K562 (cell line): ENCODE data around the gene TBL2. TPM values are rescaled to one million over a fixed set of nuclear protein-coding genes. Genes with fewer than 3 reads are reported as not detected.

Experiments
- CC2D1A ChIP-seq: fragments of 450-650 bp; IDR thresholded peaks from 2 replicates; pipeline ENCODE4 v1.6.1; 2017; ENCODE audit warnings: mild to moderate bottlenecking
- EGR1 ChIP-seq: fragments of 450-650 bp; conservative IDR thresholded peaks from 2 replicates; pipeline ENCODE4 v1.6.1; 2017; ENCODE audit warnings: mild to moderate bottlenecking
- ETV1 ChIP-seq: fragments of 450-650 bp; conservative IDR thresholded peaks from 2 replicates; pipeline ENCODE4 v1.6.1; 2016; ENCODE audit warnings: missing genetic modification characterization, control low read depth, low read depth, missing compliant biosample characterization
- GABPB1 ChIP-seq: sonication (generic); formaldehyde crosslinking; IDR thresholded peaks from 2 replicates; pipeline ENCODE4 v1.8.0; 2022; ENCODE audit warnings: mild to moderate bottlenecking, missing genetic modification reagents
- HIVEP1 ChIP-seq: fragments of 250-450 bp; sonication (Bioruptor Pico); IDR thresholded peaks from 2 replicates; pipeline ENCODE4 v1.4.0; 2020; ENCODE audit warnings: mild to moderate bottlenecking
- ILF3 ChIP-seq: fragments of 450-650 bp; IDR thresholded peaks from 2 replicates; pipeline ENCODE4 v1.6.1; 2018; ENCODE audit warnings: antibody characterized with exemption, mild to moderate bottlenecking, moderate library complexity, borderline replicate concordance
- IRF9 ChIP-seq: fragments of 450-650 bp; IDR thresholded peaks from 2 replicates; pipeline ENCODE4 v1.6.1; 2016; ENCODE audit warnings: missing biosample characterization, missing genetic modification characterization
- JUNB ChIP-seq: fragments of 450-650 bp; formaldehyde crosslinking; conservative IDR thresholded peaks from 2 replicates; pipeline ENCODE4 v1.4.0; 2020; ENCODE audit warnings: mild to moderate bottlenecking
- KLF1 ChIP-seq: fragments of 450-650 bp; IDR thresholded peaks from 2 replicates; pipeline ENCODE4 v1.6.1; 2016; ENCODE audit warnings: missing genetic modification characterization, missing compliant biosample characterization
- MTA2 ChIP-seq: fragments of 450-650 bp; IDR thresholded peaks from 2 replicates; pipeline ENCODE4 v1.6.1; 2016; ENCODE audit warnings: low read depth
- NONO ChIP-seq, 2 experiments: fragments of 200-400 bp in 1 of 2; fragments of 450-650 bp in 1 of 2; formaldehyde crosslinking in 1 of 2; IDR thresholded peaks; 2 replicates each; pipeline ENCODE4 v1.6.1; 2017; ENCODE audit warnings: low read depth in 2 of 2, mild to moderate bottlenecking in 2 of 2, moderate library complexity in 2 of 2, low read length in 1 of 2
- RAD21 ChIP-seq, 2 experiments: fragments of 250-450 bp in 1 of 2; fragments of 450-650 bp in 1 of 2; sonication (Bioruptor Pico) in 1 of 2; formaldehyde crosslinking in 1 of 2; IDR thresholded peaks in 1 of 2; conservative IDR thresholded peaks in 1 of 2; 2 replicates each; pipeline versions ENCODE4 v1.4.0 to v1.8.0; 2020 to 2022; ENCODE audit warnings: mild to moderate bottlenecking in 2 of 2, moderate library complexity in 1 of 2
- TAF15 ChIP-seq: fragments of 200-400 bp; formaldehyde crosslinking; IDR thresholded peaks from 2 replicates; pipeline ENCODE4 v1.6.1; 2017; ENCODE audit warnings: mild to moderate bottlenecking, low read depth, low read length, moderate library complexity
- TEAD1 ChIP-seq, 2 experiments: fragments of 450-650 bp in 1 of 2; sonication (generic) in 1 of 2; formaldehyde crosslinking; IDR thresholded peaks; 2 replicates each; pipeline versions ENCODE4 v1.4.0 to v1.8.0; 2020 to 2022; ENCODE audit warnings: mild to moderate bottlenecking in 2 of 2, missing genetic modification reagents in 1 of 2
- TOE1 ChIP-seq, 2 experiments: fragments of 450-650 bp in 1 of 2; sonication (generic) in 1 of 2; formaldehyde crosslinking in 1 of 2; IDR thresholded peaks; 2 replicates each; pipeline versions ENCODE4 v1.7.1 to v1.8.0; 2016 to 2022; ENCODE audit warnings: borderline replicate concordance in 2 of 2, mild to moderate bottlenecking in 2 of 2, antibody characterized with exemption in 1 of 2, inconsistent platforms in 1 of 2, low read depth in 1 of 2, missing genetic modification reagents in 1 of 2, moderate library complexity in 1 of 2
- WHSC1 ChIP-seq: IDR thresholded peaks from one replicate; pipeline ENCODE4 v1.6.1; 2012; ENCODE audit warnings: low read length, control low read depth, inconsistent platforms
- ZFPM2 ChIP-seq: fragments of 250-450 bp; sonication (Bioruptor Pico); IDR thresholded peaks from 2 replicates; pipeline ENCODE4 v1.5.1; 2022; ENCODE audit warnings: mild to moderate bottlenecking
- ZMIZ1 ChIP-seq, 2 experiments: fragments of 150-350 bp in 1 of 2; IDR thresholded peaks; 2 replicates each; pipeline ENCODE4 v1.6.1; 2012 to 2016; ENCODE audit warnings: low read depth in 2 of 2, low read length in 2 of 2, mild to moderate bottlenecking in 1 of 2, moderate library complexity in 1 of 2
- ZNF217 ChIP-seq: sonication (generic); formaldehyde crosslinking; IDR thresholded peaks from 2 replicates; pipeline ENCODE4 v1.8.0; 2022; ENCODE audit warnings: mild to moderate bottlenecking, missing genetic modification reagents
- ZNF23 ChIP-seq: fragments of 250-450 bp; sonication (Bioruptor Pico); IDR thresholded peaks from 2 replicates; pipeline ENCODE4 v1.4.0; 2020; ENCODE audit warnings: mild to moderate bottlenecking
- ZNF395 ChIP-seq: fragments of 200-800 bp; sonication (Bioruptor generic); IDR thresholded peaks from 2 replicates; pipeline ENCODE4 v1.6.1; 2017; ENCODE audit warnings: missing genetic modification characterization, missing compliant biosample characterization
- polyA plus RNA-seq, 8 experiments: library from polyadenylated mRNA; depleted of rRNA in 4 of 8; stranded (reverse) in 5 of 8; unstranded in 3 of 8; fragments of >200 nt; fragmentation: Nextera tagmentation in 2 of 8; fragmentation: Illumina TruSeq in 1 of 8; extraction: Ambion mirVana in 2 of 8; extraction: Trizol in 1 of 8; gene quantifications; 2 replicates each; pipeline versions ENCODE4 v1.2.1 to v1.2.3, GENCODE V29; 2011 to 2014; ENCODE audit warnings: inconsistent platforms in 1 of 8, missing spikeins in 1 of 8
- total RNA-seq, 7 experiments: library from RNA; depleted of rRNA in 6 of 7; stranded (reverse); fragments of >200 nt in 6 of 7; fragmentation: Illumina TruSeq in 2 of 7; extraction: Trizol in 2 of 7; gene quantifications; 2 replicates each; pipeline versions ENCODE4 v1.2.1 to v1.2.3, GENCODE V29; 2011 to 2021; ENCODE audit warnings: low replicate concordance in 1 of 7

The TBL2 gene
- total and polyA plus RNA-seq, 9 of the 15 experiments (the other 6 are each of a cell fraction or from before 2014, with no cell fraction given) = 2.5 to 123 (median 49.2) TPM

- TF ChIP-seq NONO (IDR thresholded peaks at IDR 0.05; ENCODE audit: low read depth in 2 of 2, low read length in 1 of 2) (peak; percentile 61 to 73; a peak in 3 of 4 replicates), ZNF23 (peak; percentile 41; the same call in 1 of the 2 replicates), RAD21 (CRISPR knock-in tag; conservative IDR thresholded peaks at IDR 0.05 in 1 of 2, IDR thresholded peaks at IDR 0.05 in 1 of 2) (0 out of 4 replicates have a peak, but pooled peaks of 1 of the 2 experiments have one; percentile 2), EGR1 (peak; percentile 55), ZNF217 (no peak), ZMIZ1 (IDR thresholded peaks at IDR 0.05; ENCODE audit: low read depth in 2 of 2, low read length in 2 of 2) (no peak), MTA2 (0 out of 2 replicates have a peak, but pooled peaks have one; percentile 26), IRF9 (tag) (peak; percentile 58), WHSC1 (no peak), ILF3 (no peak), TAF15 (no peak), ETV1 (tag) (peak; percentile 55; the same call in 1 of the 2 replicates), KLF1 (tag) (no peak), TOE1 (IDR thresholded peaks at IDR 0.05; ENCODE audit: borderline replicate concordance) (peak; percentile 60; the same call in 1 of the 2 replicates), TOE1 (CRISPR knock-in tag; IDR thresholded peaks at IDR 0.05; ENCODE audit: borderline replicate concordance, low read depth) (no peak), ZFPM2 (CRISPR knock-in tag) (no peak), GABPB1 (CRISPR knock-in tag) (peak; percentile 63), JUNB (CRISPR knock-in tag) (peak; percentile 47), ZNF395 (CRISPR knock-in tag) (peak; percentile 72; the same call in 1 of the 2 replicates), CC2D1A (peak; percentile 42; the same call in 1 of the 2 replicates), TEAD1 (CRISPR knock-in tag; IDR thresholded peaks at IDR 0.05) (peak; percentile 38 to 86; a peak in 2 of 4 replicates), HIVEP1 (CRISPR knock-in tag) (peak; percentile 85; the same call in 1 of the 2 replicates)
Observed at GRCh38 chr7:73557397-73558257, 20.8 kb downstream of the TBL2 start, which contains the start of gene BCL7B (continued).
